ENCODE data around the gene CRACR2A. TPM values are rescaled to one million over a fixed set of nuclear protein-coding genes. Genes with fewer than 3 reads are reported as not detected.

The CRACR2A gene
- total and polyA plus RNA-seq, 9 of the 15 experiments (the other 6 are each of a cell fraction or from before 2014, with no cell fraction given), result 2.1 to 15.1 (median 10.4) TPM

Small RNA genes lying within 50 kb of the gene (small RNA-seq; reads per million reads assigned to genes)
- not detected for gene RNU6-174P

Other genes starting within 250 kb of the CRACR2A start
- 0.29 and 0.64 TPM in 2 replicates for gene PARP11, start 120.3 kb upstream of the CRACR2A start, total RNA-seq (2014; rRNA removed)
- 0.87 and 1.6 TPM in 2 replicates for gene PARP11, start 120.3 kb upstream of the CRACR2A start, total RNA-seq (2014; rRNA removed; fragmentation: Illumina TruSeq; extraction: Trizol)
- 0.79 and 1.7 TPM in 2 replicates for gene PARP11, start 120.3 kb upstream of the CRACR2A start, total RNA-seq (2015; rRNA removed; fragmentation: Illumina TruSeq; extraction: Trizol)
- gene PARP11, start 120.3 kb upstream of the CRACR2A start, total RNA-seq (2021), result 1.6 and 2.5 TPM in 2 replicates
- 0.14 and 0.40 TPM in 2 replicates for gene PARP11, start 120.3 kb upstream of the CRACR2A start, polyA plus RNA-seq (2011; rRNA removed)
- 1.4 and 1.7 TPM in 2 replicates for gene PARP11, start 120.3 kb upstream of the CRACR2A start, polyA plus RNA-seq (2014; fragmentation: Illumina TruSeq; extraction: Trizol)
- 1 to 10 TPM in 1 of 2 experiments, under 1 TPM in 1; 0.99 to 1.5 TPM for gene PARP11, start 120.3 kb upstream of the CRACR2A start, polyA plus RNA-seq (2014; fragmentation: Nextera tagmentation; extraction: Ambion mirVana)
- 1.5 and 1.6 TPM in 2 replicates for gene PARP11, start 120.3 kb upstream of the CRACR2A start, polyA plus RNA-seq (2014; rRNA removed)

All from K562 (cell line).